ENCODE results near the gene NEK3. TPM values are rescaled to one million over a fixed set of nuclear protein-coding genes. Genes with fewer than 3 reads are reported as not detected.
"Not testable (repeated sequence)": the region's sequence is repeated elsewhere in the genome, so short reads cannot be mapped to it uniquely, and the experiment has no call there.

Gene NEK3
- total RNA-seq, 2 experiments from 2014 or later: 2.6 to 2.8 TPM

- CTCF ChIA-PET: no interaction called here
- H3K4me3 Mint-ChIP-seq: no peak overlapping the region
- no peak overlapping the region for H3K27ac Mint-ChIP-seq
- DNase-seq: no peak
- H3K9me3 Mint-ChIP-seq (ENCODE audit: low read depth): no peaks in the 10 kb centered on the region
- ATAC-seq: no peak
- H3K4me1 Mint-ChIP-seq: no peaks in the 10 kb centered on the region
- no peaks in the 10 kb centered on the region for H3K36me3 Mint-ChIP-seq
- peaks cover 15% of the 10 kb centered on the region for H3K27me3 Mint-ChIP-seq
Observed at GRCh38 chr13:52091473-52091872, 67.9 kb downstream of the NEK3 start.

- no peak for DNase-seq
- CTCF ChIA-PET: no interaction called here
- H3K36me3 Mint-ChIP-seq: no peaks in the 10 kb centered on the region
- H3K4me1 Mint-ChIP-seq: no peaks in the 10 kb centered on the region
- no peaks in the 10 kb centered on the region for H3K9me3 Mint-ChIP-seq (ENCODE audit: low read depth)
- peaks cover 13% of the 10 kb centered on the region for H3K27me3 Mint-ChIP-seq
- no peak overlapping the region for H3K4me3 Mint-ChIP-seq
- ATAC-seq: no peak
- H3K27ac Mint-ChIP-seq: no peak overlapping the region
Observed at GRCh38 chr13:52085421-52085820, 74.0 kb downstream of the NEK3 start.

- H3K36me3 Mint-ChIP-seq; H3K4me3 Mint-ChIP-seq; CTCF ChIA-PET; DNase-seq; H3K4me1 Mint-ChIP-seq; H3K9me3 Mint-ChIP-seq (ENCODE audit: low read depth); ATAC-seq; H3K27ac Mint-ChIP-seq: not testable (repeated sequence)
- H3K27me3 Mint-ChIP-seq: peaks cover 13% of the 10 kb centered on the region
Observed at GRCh38 chr13:52084981-52085380, 74.4 kb downstream of the NEK3 start.

Other genes starting within 250 kb of the NEK3 start
- gene ATP7B, start 148.1 kb downstream of the NEK3 start, total RNA-seq: under 1 TPM; 0.38 to 0.80 TPM
- 10 to 100 TPM; 23.9 to 28.9 TPM for gene ALG11, start 147.2 kb downstream of the NEK3 start, total RNA-seq
- 10 to 100 TPM in 1 of 2 experiments, 1 to 10 TPM in 1; 8.7 to 11.5 TPM for gene UTP14C, start 134.9 kb downstream of the NEK3 start, total RNA-seq
- not detected for gene NEK5, start 30.5 kb downstream of the NEK3 start, total RNA-seq
- under 1 TPM; 0.26 TPM for gene THSD1, start 246.6 kb upstream of the NEK3 start, total RNA-seq

Data from activated CD8-positive, alpha-beta memory T cell treated with anti-CD3 and anti-CD28 coated beads, Interleukin-2, amount 10 ng/mL, durations not matched to agents 7 days and 5 days (primary cell).